ENCODE data around the gene LSAMP.

DNA sequence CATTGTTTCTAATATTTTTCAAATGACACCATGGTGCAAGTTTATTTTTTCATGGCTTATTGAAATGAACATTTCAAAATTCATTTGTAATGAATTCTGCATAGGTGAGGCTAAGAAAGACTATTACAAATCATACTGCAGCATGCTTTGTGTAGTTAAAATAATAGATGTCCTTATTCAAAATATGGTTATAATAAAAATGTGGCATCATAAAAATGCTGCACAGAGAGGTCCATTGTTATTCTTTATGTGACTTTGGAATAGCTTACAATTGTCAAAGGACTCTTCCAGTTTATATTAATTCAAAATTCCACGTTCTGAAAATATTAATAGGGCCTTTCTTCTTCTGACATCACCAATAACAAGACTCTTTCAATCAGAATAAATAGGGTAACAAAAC is 599.3 kb downstream of the LSAMP start:
- TF ChIP-seq CTCF (IDR thresholded peaks at IDR 0.05; ENCODE audit: low read depth, low read length) (no peak), EZH2phosphoT487 (IDR thresholded peaks at IDR 0.05; ENCODE audit: low read depth) (no peak)
